ENCODE measurements around the gene PKHD1. TPM values are rescaled to one million over a fixed set of nuclear protein-coding genes. Genes with fewer than 3 reads are reported as not detected.

The PKHD1 gene
- 14.1 and 67.1 TPM in 2 replicates for total RNA-seq

- peak; percentile 98 for DNase-seq (ENCODE audit: low read depth)
These were observed at the start of gene PKHD1 for GRCh38 chr6:52087498-52087999. TSS of gene PKHD1 (minus strand) at chr6:52087613. CDS start at chr6:52084933, 2,680 bp downstream.

GRCh38 chr6:52136934-52137467 lies 49.6 kb upstream of the PKHD1 start:
- no peak for DNase-seq (ENCODE audit: low read depth)

- DNase-seq (ENCODE audit: low read depth), result no peak
These were observed 48.6 kb upstream of the PKHD1 start for GRCh38 chr6:52136055-52136454.

GRCh38 chr6:52135217-52135616 lies 47.8 kb upstream of the PKHD1 start:
- DNase-seq (ENCODE audit: low read depth), result peak; percentile 84

GRCh38 chr6:52134011-52134410 lies 46.6 kb upstream of the PKHD1 start:
- peak; percentile 51 for DNase-seq (ENCODE audit: low read depth)

- DNase-seq (ENCODE audit: low read depth), result no peak
These were observed 45.9 kb upstream of the PKHD1 start for GRCh38 chr6:52133324-52133723.

GRCh38 chr6:52132292-52132691 lies 44.9 kb upstream of the PKHD1 start:
- no peak for DNase-seq (ENCODE audit: low read depth)

GRCh38 chr6:52130440-52130839 lies 43.0 kb upstream of the PKHD1 start:
- peak; percentile 90 for DNase-seq (ENCODE audit: low read depth)

GRCh38 chr6:52127957-52128356 lies 40.5 kb upstream of the PKHD1 start:
- DNase-seq (ENCODE audit: low read depth), result no peak

- DNase-seq (ENCODE audit: low read depth), result peak; percentile 23
These were observed 38.8 kb upstream of the PKHD1 start for GRCh38 chr6:52126231-52126630.

- no peak for DNase-seq (ENCODE audit: low read depth)
These were observed 38.2 kb upstream of the PKHD1 start for GRCh38 chr6:52125572-52125971.

GRCh38 chr6:52125139-52125538 lies 37.7 kb upstream of the PKHD1 start:
- DNase-seq (ENCODE audit: low read depth), result peak; percentile 93

- peak; percentile 99 for DNase-seq (ENCODE audit: low read depth)
These were observed 37.0 kb upstream of the PKHD1 start for GRCh38 chr6:52124126-52125121.

GRCh38 chr6:52123251-52123650 lies 35.8 kb upstream of the PKHD1 start:
- peak; percentile 80 for DNase-seq (ENCODE audit: low read depth)

- no peak for DNase-seq (ENCODE audit: low read depth)
These were observed 29.9 kb upstream of the PKHD1 start for GRCh38 chr6:52117352-52117751.

- DNase-seq (ENCODE audit: low read depth), result no peak
These were observed 29.2 kb upstream of the PKHD1 start for GRCh38 chr6:52116605-52116948.

GRCh38 chr6:52115891-52116604 lies 28.6 kb upstream of the PKHD1 start:
- DNase-seq (ENCODE audit: low read depth), result peak; percentile 24

GRCh38 chr6:52115145-52115741 lies 27.8 kb upstream of the PKHD1 start:
- peak; percentile 81 for DNase-seq (ENCODE audit: low read depth)

- no peak for DNase-seq (ENCODE audit: low read depth)
These were observed 21.8 kb upstream of the PKHD1 start for GRCh38 chr6:52109171-52109571.

GRCh38 chr6:52108128-52108527 lies 20.7 kb upstream of the PKHD1 start:
- no peak for DNase-seq (ENCODE audit: low read depth)

- no peak for DNase-seq (ENCODE audit: low read depth)
These were observed 19.6 kb upstream of the PKHD1 start for GRCh38 chr6:52106994-52107393.

- DNase-seq (ENCODE audit: low read depth), result peak; percentile 48
These were observed 17.6 kb upstream of the PKHD1 start for GRCh38 chr6:52104979-52105378.
